Measurements from ENCODE around the gene CHN1. TPM values are rescaled to one million over a fixed set of nuclear protein-coding genes. Genes with fewer than 3 reads are reported as not detected.

CHN1 gene
- polyA plus RNA-seq, 2 donors: 1.1 to 3.2 TPM

DNA sequence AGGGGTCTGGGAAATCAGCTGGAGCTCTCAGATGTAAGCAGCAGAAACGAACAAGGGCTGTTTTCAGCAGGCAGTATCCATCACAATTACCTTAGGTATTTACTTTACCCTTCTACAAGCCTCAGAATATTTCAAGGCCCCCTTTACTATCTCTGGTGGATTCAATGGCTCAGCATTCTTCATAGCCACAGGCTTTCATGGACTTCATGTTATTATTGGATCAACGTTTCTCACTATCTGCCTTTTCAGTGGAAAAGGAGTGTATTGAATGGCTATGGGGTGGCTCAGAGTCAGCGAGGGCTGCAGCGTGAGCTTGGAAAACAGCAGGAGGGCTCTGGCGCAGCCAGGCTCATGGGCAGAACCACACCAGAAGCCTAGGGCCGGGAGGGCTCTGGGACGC lies 224.3 kb downstream of the CHN1 start:
- 82 to 83% methylated on average over 6 to 7 of the region's 7 CpGs for WGBS, 2 donors

DNA sequence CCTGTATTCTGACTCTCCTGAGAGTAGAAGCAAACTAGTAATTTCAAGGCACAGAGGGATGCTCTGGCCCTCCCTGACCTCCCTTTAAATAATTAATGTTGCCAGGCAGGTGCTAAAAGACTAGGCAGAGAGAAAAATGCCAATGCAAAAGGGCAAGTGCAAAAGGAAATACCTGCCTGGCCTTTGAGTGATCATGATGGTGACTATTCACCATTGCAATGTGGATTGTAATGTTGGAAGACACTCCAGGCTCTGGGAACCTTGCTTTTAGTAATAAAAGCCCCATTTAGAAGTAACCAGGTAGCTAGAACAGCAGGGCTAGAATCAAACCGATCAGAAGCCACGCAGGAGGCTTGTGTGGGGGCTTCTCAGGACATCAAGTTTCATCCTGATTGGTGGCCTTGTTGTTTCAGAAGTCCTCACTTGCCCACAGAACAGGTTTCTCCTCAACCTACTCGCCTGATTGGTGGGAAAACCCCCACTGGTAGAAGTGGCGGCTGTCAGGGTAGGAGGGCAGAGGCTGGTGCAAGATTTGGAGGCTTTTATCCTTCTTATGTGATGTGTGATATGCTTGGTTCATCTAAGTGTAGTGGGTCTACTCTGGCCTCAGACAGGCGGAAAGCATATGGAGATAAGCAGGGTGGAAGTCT lies 224.9 kb downstream of the CHN1 start:
- no peaks in the 10 kb centered on the region for H3K4me1 ChIP-seq (ENCODE audit: control insufficient read depth in 2 of 2, insufficient read depth in 2 of 2, low read length in 1 of 2)
- no peaks in the 10 kb centered on the region for H3K27me3 ChIP-seq (ENCODE audit: control insufficient read depth in 1 of 2, insufficient read depth in 2 of 2, low read length in 2 of 2)
- no peaks in the 10 kb centered on the region for H3K9me3 ChIP-seq (ENCODE audit: control insufficient read depth in 2 of 2, insufficient read depth in 1 of 2, low read depth in 1 of 2, low read length in 1 of 2)
- WGBS, 2 donors: 85 to 86% methylated on average over 5 of the region's 5 CpGs
- H3K27ac ChIP-seq (ENCODE audit: low read depth in 2 of 2, low read length in 1 of 2): no peak overlapping the region
- H3K4me3 ChIP-seq (ENCODE audit: low read depth in 1 of 2, low read length in 2 of 2): no peak overlapping the region
- no peaks in the 10 kb centered on the region for H3K36me3 ChIP-seq (ENCODE audit: control insufficient read depth in 2 of 2, insufficient read depth in 2 of 2, low read length in 1 of 2)

More for the DNA sequence above, 224.3 kb downstream of the CHN1 start:
- no peak overlapping the region for H3K4me3 ChIP-seq (ENCODE audit: low read depth in 1 of 2, low read length in 2 of 2)
- no peaks in the 10 kb centered on the region for H3K36me3 ChIP-seq (ENCODE audit: control insufficient read depth in 2 of 2, insufficient read depth in 2 of 2, low read length in 1 of 2)
- no peaks in the 10 kb centered on the region for H3K9me3 ChIP-seq (ENCODE audit: control insufficient read depth in 2 of 2, insufficient read depth in 1 of 2, low read depth in 1 of 2, low read length in 1 of 2)
- no peak overlapping the region for H3K27ac ChIP-seq (ENCODE audit: low read depth in 2 of 2, low read length in 1 of 2)
- H3K4me1 ChIP-seq (ENCODE audit: control insufficient read depth in 2 of 2, insufficient read depth in 2 of 2, low read length in 1 of 2): no peaks in the 10 kb centered on the region
- no peaks in the 10 kb centered on the region for H3K27me3 ChIP-seq (ENCODE audit: control insufficient read depth in 1 of 2, insufficient read depth in 2 of 2, low read length in 2 of 2)

DNA sequence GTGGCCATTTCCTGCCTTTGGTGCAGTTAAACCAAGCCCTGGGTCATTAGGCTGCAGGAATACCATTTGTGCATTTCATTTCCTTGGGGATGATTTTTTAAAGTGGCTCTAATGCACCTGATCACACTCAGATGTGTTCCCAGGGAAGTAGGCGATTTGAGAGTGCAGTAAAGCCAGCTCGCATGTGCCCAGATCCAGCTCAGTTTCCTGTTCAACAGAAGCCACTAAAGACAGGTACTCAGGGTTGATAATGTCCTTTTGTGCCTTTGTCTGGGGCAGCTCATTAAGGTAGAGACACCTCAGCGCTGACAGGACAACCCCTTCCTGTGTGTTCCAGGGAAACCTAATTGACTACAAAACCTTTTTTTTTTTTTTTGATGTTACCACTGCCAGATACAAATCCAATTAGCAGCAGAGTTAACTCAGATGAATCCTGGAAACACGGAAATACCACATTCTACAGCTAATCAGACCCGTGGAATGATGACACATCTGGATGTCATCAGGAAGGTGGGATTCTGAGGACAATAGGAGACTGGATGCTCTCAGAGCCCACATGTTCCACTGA lies 225.7 kb downstream of the CHN1 start:
- Histone ChIP-seq H3K27me3 (ENCODE audit: control insufficient read depth in 1 of 2, insufficient read depth in 2 of 2, low read length in 2 of 2) (no peaks in the 10 kb centered on the region), H3K9me3 (ENCODE audit: control insufficient read depth in 2 of 2, insufficient read depth in 1 of 2, low read depth in 1 of 2, low read length in 1 of 2) (no peaks in the 10 kb centered on the region), H3K4me1 (ENCODE audit: control insufficient read depth in 2 of 2, insufficient read depth in 2 of 2, low read length in 1 of 2) (no peaks in the 10 kb centered on the region), H3K36me3 (ENCODE audit: control insufficient read depth in 2 of 2, insufficient read depth in 2 of 2, low read length in 1 of 2) (no peaks in the 10 kb centered on the region), H3K27ac (ENCODE audit: low read depth in 2 of 2, low read length in 1 of 2) (no peak overlapping the region), H3K4me3 (ENCODE audit: low read depth in 1 of 2, low read length in 2 of 2) (no peak overlapping the region)
- 75 to 81% methylated on average over 5 of the region's 5 CpGs for WGBS, 2 donors

DNA sequence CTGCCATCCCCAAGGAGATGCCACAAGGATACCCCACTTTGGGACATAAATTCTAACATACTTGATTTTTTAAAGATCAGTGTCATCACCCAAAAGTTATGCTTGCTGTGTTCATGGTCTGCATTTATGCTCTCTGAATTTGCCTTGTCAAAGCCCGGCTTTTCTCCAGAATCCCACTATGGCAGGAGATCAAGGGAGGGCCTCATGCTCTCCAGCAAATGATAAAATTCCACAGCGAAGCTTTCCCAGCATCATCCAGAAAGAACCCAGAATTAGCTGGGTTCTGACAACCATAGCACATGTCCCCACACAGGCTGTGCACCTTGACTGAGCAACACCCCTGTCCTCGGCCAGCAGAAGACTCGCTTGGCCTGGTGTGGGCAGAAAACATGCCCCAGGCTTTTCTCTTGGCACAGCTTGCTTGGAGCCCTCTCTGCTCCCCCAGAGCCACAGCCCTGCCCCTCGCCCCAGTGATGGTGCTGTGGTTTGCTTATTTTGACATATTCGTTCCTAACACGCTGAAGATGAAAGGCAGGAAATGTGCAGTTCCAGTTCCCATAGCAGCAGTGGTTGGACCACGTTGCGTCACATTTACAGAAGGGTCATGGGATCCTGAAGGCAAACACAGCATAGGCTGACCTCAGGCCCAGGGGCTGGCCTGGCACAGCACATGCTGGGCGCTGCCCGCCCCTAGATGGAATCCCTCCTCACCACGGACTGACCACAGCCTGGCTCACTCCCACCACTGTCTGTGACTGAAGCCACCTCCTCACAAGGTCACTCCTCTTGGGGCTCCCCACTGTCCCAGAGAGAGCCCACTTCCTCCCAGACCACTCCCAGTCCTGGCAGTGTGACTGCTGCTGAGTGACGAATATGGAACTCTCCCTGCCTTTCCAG lies 226.8 kb downstream of the CHN1 start:
- H3K27ac ChIP-seq (ENCODE audit: low read depth in 2 of 2, low read length in 1 of 2): peak overlapping the region; percentile 14 to 44
- no peaks in the 10 kb centered on the region for H3K9me3 ChIP-seq (ENCODE audit: control insufficient read depth in 2 of 2, insufficient read depth in 1 of 2, low read depth in 1 of 2, low read length in 1 of 2)
- no peaks in the 10 kb centered on the region for H3K4me1 ChIP-seq (ENCODE audit: control insufficient read depth in 2 of 2, insufficient read depth in 2 of 2, low read length in 1 of 2)
- WGBS, 2 donors: 49 to 64% methylated on average over 13 of the region's 13 CpGs
- H3K27me3 ChIP-seq (ENCODE audit: control insufficient read depth in 1 of 2, insufficient read depth in 2 of 2, low read length in 2 of 2): no peaks in the 10 kb centered on the region
- no peaks in the 10 kb centered on the region for H3K36me3 ChIP-seq (ENCODE audit: control insufficient read depth in 2 of 2, insufficient read depth in 2 of 2, low read length in 1 of 2)
- no peak overlapping the region for H3K4me3 ChIP-seq (ENCODE audit: low read depth in 1 of 2, low read length in 2 of 2)

DNA sequence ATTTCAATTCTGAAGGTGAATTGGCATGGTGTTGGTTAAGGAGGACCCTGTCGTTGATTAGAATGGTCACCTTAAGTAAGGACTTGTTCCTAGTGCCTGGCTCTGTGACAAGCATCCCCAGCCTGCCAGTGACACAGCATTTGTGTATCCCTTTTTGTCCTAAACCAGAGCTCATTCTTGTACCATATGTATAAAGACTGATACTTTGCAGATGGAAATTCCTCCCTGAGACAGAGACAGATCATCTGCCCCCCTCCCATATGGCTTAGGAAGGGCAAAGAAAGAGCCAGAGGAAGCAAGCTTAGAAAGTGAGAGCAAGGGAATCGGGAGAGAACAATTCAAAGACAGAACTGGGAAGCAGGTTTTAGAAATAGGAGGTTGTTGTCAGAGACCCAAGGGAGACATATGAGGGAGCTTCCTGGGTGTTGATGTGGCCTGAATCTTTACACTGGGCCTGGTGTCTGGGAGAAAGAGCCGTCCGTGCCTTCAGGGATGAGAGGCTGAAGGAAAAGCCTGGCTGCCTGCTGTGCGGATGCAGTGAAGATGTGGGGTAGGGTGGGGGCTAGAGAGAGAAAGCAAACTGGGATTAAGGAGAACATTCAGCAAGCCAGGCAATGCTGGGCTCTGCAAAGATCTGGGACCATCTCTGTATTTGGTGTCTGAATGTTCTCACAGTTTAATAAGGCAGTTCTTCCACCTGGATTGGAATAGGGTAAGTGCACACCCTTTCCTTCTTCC lies 227.7 kb downstream of the CHN1 start:
- Histone ChIP-seq H3K4me3 (ENCODE audit: low read depth in 1 of 2, low read length in 2 of 2) (no peak overlapping the region), H3K4me1 (ENCODE audit: control insufficient read depth in 2 of 2, insufficient read depth in 2 of 2, low read length in 1 of 2) (no peaks in the 10 kb centered on the region), H3K36me3 (ENCODE audit: control insufficient read depth in 2 of 2, insufficient read depth in 2 of 2, low read length in 1 of 2) (no peaks in the 10 kb centered on the region), H3K9me3 (ENCODE audit: control insufficient read depth in 2 of 2, insufficient read depth in 1 of 2, low read depth in 1 of 2, low read length in 1 of 2) (no peaks in the 10 kb centered on the region), H3K27me3 (ENCODE audit: control insufficient read depth in 1 of 2, insufficient read depth in 2 of 2, low read length in 2 of 2) (no peaks in the 10 kb centered on the region), H3K27ac (ENCODE audit: low read depth in 2 of 2, low read length in 1 of 2) (no peak overlapping the region)
- WGBS, 2 donors: 61 to 77% methylated on average over 5 of the region's 5 CpGs

DNA sequence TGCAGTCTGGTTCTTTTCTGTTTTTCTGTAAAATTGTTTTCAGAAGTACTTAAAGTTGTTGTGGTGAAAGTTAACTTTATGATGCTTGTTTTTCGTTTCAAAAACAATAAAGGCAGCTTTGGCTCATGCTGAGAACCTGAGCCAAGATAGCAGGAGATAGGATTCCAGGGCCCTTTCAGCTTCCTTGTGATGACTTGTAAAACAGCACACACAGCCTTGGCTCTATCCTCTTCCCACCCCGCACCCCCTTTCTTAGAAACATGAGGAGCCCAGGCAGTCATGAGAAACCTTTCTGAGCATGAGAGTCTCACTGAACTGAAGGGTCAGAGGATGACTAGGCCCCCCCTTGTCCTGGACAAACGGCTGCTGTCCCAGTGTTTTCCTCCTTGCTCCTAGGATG lies 228.5 kb downstream of the CHN1 start:
- no peak overlapping the region for H3K4me3 ChIP-seq (ENCODE audit: low read depth in 1 of 2, low read length in 2 of 2)
- no peaks in the 10 kb centered on the region for H3K4me1 ChIP-seq (ENCODE audit: control insufficient read depth in 2 of 2, insufficient read depth in 2 of 2, low read length in 1 of 2)
- H3K9me3 ChIP-seq (ENCODE audit: control insufficient read depth in 2 of 2, insufficient read depth in 1 of 2, low read depth in 1 of 2, low read length in 1 of 2): no peaks in the 10 kb centered on the region
- WGBS, 2 donors: 65 to 68% methylated on average over 3 of the region's 3 CpGs
- H3K27ac ChIP-seq (ENCODE audit: low read depth in 2 of 2, low read length in 1 of 2): no peak overlapping the region
- no peaks in the 10 kb centered on the region for H3K36me3 ChIP-seq (ENCODE audit: control insufficient read depth in 2 of 2, insufficient read depth in 2 of 2, low read length in 1 of 2)
- H3K27me3 ChIP-seq (ENCODE audit: control insufficient read depth in 1 of 2, insufficient read depth in 2 of 2, low read length in 2 of 2): no peaks in the 10 kb centered on the region

DNA sequence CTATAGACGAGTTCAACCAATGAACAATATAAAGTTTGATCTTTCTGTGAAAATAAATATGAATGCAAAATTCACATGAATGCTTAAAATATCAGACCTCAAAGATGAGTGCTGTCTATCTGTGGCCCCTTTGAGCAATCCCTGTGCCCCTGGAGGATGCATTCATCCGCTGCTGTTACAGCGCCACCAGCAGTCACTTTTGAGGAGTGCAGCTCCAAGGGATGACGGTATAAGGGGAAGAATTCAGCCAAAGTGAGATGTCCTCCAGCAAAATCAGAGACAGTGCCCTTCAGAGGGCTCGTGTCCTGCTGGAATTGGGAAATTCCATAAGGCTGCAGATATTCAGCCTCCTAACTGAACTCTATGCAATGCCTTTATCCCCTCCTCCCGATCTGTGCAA lies 229.0 kb downstream of the CHN1 start:
- WGBS, 2 donors: 78% methylated on average over 6 of the region's 6 CpGs
- H3K27me3 ChIP-seq (ENCODE audit: control insufficient read depth in 1 of 2, insufficient read depth in 2 of 2, low read length in 2 of 2): no peaks in the 10 kb centered on the region
- no peaks in the 10 kb centered on the region for H3K9me3 ChIP-seq (ENCODE audit: control insufficient read depth in 2 of 2, insufficient read depth in 1 of 2, low read depth in 1 of 2, low read length in 1 of 2)
- no peak overlapping the region for H3K4me3 ChIP-seq (ENCODE audit: low read depth in 1 of 2, low read length in 2 of 2)
- H3K4me1 ChIP-seq (ENCODE audit: control insufficient read depth in 2 of 2, insufficient read depth in 2 of 2, low read length in 1 of 2): no peaks in the 10 kb centered on the region
- H3K36me3 ChIP-seq (ENCODE audit: control insufficient read depth in 2 of 2, insufficient read depth in 2 of 2, low read length in 1 of 2): no peaks in the 10 kb centered on the region
- H3K27ac ChIP-seq (ENCODE audit: low read depth in 2 of 2, low read length in 1 of 2): no peak overlapping the region

DNA sequence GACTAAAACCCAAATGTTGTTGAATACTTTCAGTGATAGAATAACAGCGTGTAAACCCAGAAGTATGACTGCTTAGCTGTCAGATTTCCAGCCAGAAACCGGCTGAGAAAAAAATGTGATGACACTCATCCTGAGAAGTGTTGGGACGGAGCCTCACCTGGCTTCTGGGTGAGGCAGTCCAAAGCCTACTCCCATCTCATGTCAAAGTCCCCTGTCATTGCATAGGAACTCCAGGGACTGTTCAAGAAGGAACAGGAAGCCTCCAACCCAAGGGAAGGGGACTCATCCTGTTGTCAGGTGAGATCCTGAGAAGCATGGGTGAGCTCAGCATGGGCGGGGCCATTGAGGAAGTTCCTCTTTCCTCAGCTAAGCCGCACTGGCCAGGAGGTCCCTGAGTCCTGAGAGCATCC lies 229.6 kb downstream of the CHN1 start:
- Histone ChIP-seq H3K4me1 (ENCODE audit: control insufficient read depth in 2 of 2, insufficient read depth in 2 of 2, low read length in 1 of 2) (no peaks in the 10 kb centered on the region), H3K27me3 (ENCODE audit: control insufficient read depth in 1 of 2, insufficient read depth in 2 of 2, low read length in 2 of 2) (no peaks in the 10 kb centered on the region), H3K4me3 (ENCODE audit: low read depth in 1 of 2, low read length in 2 of 2) (no peak overlapping the region), H3K9me3 (ENCODE audit: control insufficient read depth in 2 of 2, insufficient read depth in 1 of 2, low read depth in 1 of 2, low read length in 1 of 2) (no peaks in the 10 kb centered on the region), H3K27ac (ENCODE audit: low read depth in 2 of 2, low read length in 1 of 2) (no peak overlapping the region), H3K36me3 (ENCODE audit: control insufficient read depth in 2 of 2, insufficient read depth in 2 of 2, low read length in 1 of 2) (no peaks in the 10 kb centered on the region)
- WGBS, 2 donors: 48 to 66% methylated on average over 5 of the region's 5 CpGs

DNA sequence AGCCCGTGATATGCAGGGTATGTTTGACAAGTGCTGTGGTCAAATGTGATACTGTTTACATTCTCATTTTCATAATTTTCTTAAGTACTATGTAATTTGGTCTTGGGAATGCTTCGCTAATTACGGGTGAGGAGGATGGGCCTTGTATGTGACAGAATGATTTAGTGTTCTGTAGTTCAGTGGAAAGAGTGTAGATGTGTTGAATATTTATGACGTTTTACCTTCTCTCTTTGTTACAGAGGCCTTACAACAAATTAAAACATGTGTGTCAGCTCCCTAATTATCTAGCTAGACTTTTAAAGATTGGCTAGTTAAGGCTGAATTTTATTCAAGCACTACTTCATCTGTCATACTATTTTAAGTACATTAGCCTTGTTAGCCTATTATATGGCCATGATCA lies 230.3 kb downstream of the CHN1 start:
- no peaks in the 10 kb centered on the region for H3K36me3 ChIP-seq (ENCODE audit: control insufficient read depth in 2 of 2, insufficient read depth in 2 of 2, low read length in 1 of 2)
- no peaks in the 10 kb centered on the region for H3K9me3 ChIP-seq (ENCODE audit: control insufficient read depth in 2 of 2, insufficient read depth in 1 of 2, low read depth in 1 of 2, low read length in 1 of 2)
- 81 to 83% methylated on average over 4 of the region's 4 CpGs for WGBS, 2 donors
- no peaks in the 10 kb centered on the region for H3K27me3 ChIP-seq (ENCODE audit: control insufficient read depth in 1 of 2, insufficient read depth in 2 of 2, low read length in 2 of 2)
- H3K27ac ChIP-seq (ENCODE audit: low read depth in 2 of 2, low read length in 1 of 2): no peak overlapping the region
- no peak overlapping the region for H3K4me3 ChIP-seq (ENCODE audit: low read depth in 1 of 2, low read length in 2 of 2)
- no peaks in the 10 kb centered on the region for H3K4me1 ChIP-seq (ENCODE audit: control insufficient read depth in 2 of 2, insufficient read depth in 2 of 2, low read length in 1 of 2)
